Pulmonary artery endothelial cell (primary cell): ENCODE results near the gene SATB1. TPM values are rescaled to one million over a fixed set of nuclear protein-coding genes. Genes with fewer than 3 reads are reported as not detected.

Experiments
- DNase-seq: peaks from one replicate; pipeline ENCODE4 v3.0.0-alpha.2; 2011; ENCODE audit warnings: low read depth, low spot score
- total RNA-seq: library from RNA; depleted of rRNA; stranded (reverse); fragments of >200 nt; gene quantifications from 2 replicates; pipeline ENCODE4 v1.2.3, GENCODE V29; 2014

Gene SATB1
- total RNA-seq, 1 donor from 2014 or later: 7.0 TPM

- no peak for DNase-seq
These were observed 23.7 kb downstream of the SATB1 start for GRCh38 chr3:18401300-18401961.

- no peak for DNase-seq
These were observed 26.7 kb downstream of the SATB1 start for GRCh38 chr3:18398448-18398847.

GRCh38 chr3:18396428-18396827 lies 28.7 kb downstream of the SATB1 start:
- DNase-seq: no peak

GRCh38 chr3:18394384-18394995 lies 30.6 kb downstream of the SATB1 start:
- DNase-seq: no peak

- DNase-seq: peak; percentile 2
These were observed 31.2 kb downstream of the SATB1 start for GRCh38 chr3:18393906-18394305.

- DNase-seq: no peak
These were observed 35.0 kb downstream of the SATB1 start for GRCh38 chr3:18390024-18390660.

GRCh38 chr3:18389108-18389733 lies 35.9 kb downstream of the SATB1 start:
- no peak for DNase-seq

- DNase-seq: no peak
These were observed 38.8 kb downstream of the SATB1 start for GRCh38 chr3:18386274-18386890.

- no peak for DNase-seq
These were observed 39.4 kb downstream of the SATB1 start for GRCh38 chr3:18385706-18386105.

GRCh38 chr3:18382760-18383369 lies 42.3 kb downstream of the SATB1 start:
- DNase-seq: no peak

GRCh38 chr3:18379647-18380046 lies 45.5 kb downstream of the SATB1 start:
- no peak for DNase-seq

- no peak for DNase-seq
These were observed 46.9 kb downstream of the SATB1 start for GRCh38 chr3:18378218-18378617.

GRCh38 chr3:18376682-18377081 lies 48.5 kb downstream of the SATB1 start:
- DNase-seq: no peak

- DNase-seq: no peak
These were observed 52.2 kb downstream of the SATB1 start for GRCh38 chr3:18372786-18373405.

GRCh38 chr3:18370672-18371071 lies 54.5 kb downstream of the SATB1 start:
- DNase-seq: no peak

GRCh38 chr3:18369551-18370185 lies 55.5 kb downstream of the SATB1 start:
- DNase-seq: no peak

GRCh38 chr3:18366258-18366657 lies 58.9 kb downstream of the SATB1 start:
- DNase-seq: no peak

- no peak for DNase-seq
These were observed 61.8 kb downstream of the SATB1 start for GRCh38 chr3:18363338-18363737.

- DNase-seq: no peak
These were observed 67.4 kb downstream of the SATB1 start for GRCh38 chr3:18357747-18358146.

GRCh38 chr3:18355832-18356231 lies 69.3 kb downstream of the SATB1 start:
- no peak for DNase-seq

- DNase-seq: no peak
These were observed 70.4 kb downstream of the SATB1 start for GRCh38 chr3:18354701-18355100.
